ENCODE data around the gene CISD3.
A peak's percentile ranks its signal among the peaks of the same experiment; 100 is the strongest.

The CISD3 gene, protein sequence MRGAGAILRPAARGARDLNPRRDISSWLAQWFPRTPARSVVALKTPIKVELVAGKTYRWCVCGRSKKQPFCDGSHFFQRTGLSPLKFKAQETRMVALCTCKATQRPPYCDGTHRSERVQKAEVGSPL

DNA sequence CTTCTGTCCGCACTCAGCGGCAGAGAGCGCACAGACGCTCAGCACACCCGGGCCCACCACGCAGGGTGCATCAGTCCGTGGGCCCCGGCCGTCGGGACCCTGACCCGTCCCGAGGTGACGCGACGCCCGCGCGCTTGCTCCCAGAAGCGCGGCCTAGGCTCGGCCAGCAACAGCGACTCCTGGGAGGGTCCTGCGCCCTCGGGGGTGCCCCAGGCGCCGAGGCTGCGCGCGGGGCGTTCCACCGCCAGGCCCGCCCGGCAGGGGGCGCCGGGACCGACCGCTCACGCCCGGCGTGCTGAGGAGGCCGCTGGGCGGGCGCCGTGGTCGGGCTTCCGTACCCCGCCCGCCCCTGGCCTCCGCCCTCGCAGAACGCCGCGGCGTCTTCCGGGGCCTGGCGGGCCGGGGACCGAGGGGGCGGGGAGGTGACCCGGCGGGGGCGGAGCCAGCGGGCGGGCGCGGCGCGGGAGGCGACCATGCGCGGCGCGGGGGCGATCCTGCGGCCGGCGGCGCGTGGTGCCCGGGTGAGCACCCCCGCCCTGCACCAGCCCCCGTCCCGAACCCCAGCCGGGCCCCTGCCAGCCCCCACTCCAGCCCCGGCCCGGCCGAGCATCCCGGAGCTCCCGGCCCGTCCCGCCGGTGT, at the start of gene CISD3:
Gene CISD3 (plus strand): TSS at position 456 of the 640 bp plus-strand sequence. CDS start 18 bp downstream, at position 474.
- DNase-seq, result peak; percentile 86

DNA sequence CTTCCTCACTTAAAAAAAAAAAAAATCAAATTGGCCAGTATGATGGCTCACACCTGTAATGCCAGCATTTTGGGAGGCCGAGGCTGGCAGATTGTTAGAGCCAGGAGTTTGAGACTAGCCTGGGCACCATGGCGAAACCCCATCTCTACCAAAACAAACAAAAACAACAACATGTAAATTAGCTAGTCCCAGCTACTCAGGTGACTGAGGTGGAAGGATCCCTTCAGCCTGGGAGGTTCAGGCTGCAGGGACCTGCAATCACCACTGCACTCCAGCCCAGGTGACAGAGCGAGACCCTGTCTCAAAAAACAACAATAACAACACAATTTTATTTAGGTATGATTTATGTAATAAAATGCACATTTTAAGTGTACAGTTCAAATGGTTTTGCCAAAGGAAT, 49.0 kb upstream of the CISD3 start:
- no peak for DNase-seq

DNA sequence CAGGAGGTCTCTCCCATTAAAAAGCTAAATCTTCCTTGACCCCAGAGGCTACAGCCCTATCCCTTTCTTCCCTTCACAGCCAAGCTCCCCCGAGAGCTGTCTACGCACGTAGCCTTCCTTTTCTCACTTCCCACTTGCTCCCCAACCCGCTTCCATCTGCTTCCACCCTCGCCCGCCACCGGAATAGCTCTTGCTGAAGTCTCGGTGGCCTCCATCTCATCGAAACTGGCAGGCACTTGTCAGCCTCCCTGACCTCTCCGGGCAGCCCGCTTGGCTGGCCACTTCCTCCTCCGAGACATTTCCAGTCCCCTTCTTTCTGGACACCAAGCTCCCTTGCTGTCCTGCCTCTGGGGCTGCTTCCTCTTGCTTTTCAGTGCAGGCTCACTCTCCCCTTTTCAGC, 44.6 kb upstream of the CISD3 start:
- peak; percentile 44 for DNase-seq

DNA sequence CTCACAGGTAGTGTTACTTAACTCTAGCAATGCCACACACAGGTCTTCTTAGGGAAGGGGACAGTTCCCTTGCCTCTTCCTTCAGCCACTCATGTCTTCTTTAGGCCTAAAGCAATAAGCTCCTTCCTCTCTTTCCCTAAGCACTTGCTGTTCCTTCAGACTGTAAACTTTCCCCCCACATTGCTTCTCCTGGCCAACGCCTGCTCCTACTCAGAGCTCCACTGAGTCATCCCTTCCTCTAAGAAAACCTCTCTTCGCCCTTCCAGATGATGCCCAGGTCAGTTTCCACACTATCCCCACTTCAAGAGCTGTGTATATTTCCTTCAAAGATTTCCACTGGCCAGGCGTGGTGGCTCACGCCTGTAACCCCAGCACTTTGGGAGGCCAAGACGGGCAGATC, 42.9 kb upstream of the CISD3 start:
- DNase-seq, result no peak

DNA sequence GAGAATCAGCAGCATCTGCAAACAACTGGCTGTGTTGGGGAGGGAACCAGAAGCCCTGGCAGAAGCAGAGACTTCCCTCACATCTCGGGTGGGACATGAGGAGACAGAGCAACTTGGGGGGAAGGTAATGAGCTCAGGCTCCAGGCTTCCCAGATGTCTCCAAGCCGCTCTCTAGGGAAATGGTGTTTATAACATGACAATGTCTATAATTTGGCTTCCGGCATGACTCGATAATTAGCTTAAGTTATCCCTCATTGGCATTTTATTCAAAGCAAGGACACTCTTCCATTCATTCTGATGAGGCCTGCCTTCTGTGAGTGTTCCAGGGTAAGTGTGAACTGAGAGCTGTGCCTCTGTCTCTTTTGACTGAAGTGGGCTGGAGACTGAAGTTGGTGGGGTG, 39.8 kb upstream of the CISD3 start:
- no peak for DNase-seq

DNA sequence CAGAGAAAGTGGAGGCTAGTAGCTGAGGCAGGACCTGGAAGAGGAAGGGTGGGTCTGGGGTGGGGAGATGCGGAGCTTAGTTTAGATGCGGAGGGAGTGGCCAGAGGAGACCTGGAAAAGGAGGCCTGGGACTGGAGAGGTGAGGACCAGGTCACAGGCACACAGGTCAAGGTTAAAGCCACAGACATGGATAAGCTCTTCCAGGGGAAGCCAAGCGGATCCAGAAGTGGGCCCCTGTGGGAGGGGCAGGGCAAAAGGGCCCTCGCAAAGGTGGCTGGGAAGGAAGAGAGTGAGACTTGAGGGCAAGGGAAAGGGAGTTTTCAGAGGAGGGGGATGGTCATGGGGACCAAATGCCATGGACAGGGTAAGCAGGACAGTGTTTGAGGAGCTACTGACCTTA, 39.0 kb upstream of the CISD3 start:
- no peak for DNase-seq

DNA sequence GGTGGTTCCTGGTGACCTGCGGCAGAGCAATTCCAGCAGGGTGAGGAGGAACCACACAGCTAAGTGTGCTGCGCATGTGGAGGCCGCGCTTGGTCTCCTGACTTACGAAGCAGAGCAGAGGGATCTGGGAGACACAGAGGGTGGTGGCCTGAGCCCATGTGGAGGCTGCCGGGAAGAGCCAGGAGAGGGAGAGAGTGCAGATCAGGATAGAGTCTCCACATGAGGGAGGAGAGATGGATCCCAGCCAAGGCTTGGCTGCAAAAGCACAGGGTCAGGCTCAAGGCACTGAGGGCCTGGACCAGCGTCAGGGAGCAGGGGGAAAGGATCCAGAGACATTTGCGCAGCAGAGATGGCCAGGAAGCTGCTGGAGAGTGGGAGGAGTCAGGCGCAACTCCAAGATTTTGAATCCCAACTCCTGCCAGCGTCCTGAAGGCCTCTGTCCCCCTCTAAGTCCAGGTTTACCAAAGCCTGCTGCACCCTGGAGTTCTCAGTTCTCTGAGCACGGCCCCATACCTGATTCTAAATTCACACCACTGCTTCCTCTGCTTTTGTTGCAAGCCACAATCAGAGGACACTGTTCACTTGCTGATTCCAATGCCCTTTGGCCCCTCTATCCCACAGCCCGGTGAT, 36.3 kb upstream of the CISD3 start:
- peak; percentile 93 for DNase-seq

DNA sequence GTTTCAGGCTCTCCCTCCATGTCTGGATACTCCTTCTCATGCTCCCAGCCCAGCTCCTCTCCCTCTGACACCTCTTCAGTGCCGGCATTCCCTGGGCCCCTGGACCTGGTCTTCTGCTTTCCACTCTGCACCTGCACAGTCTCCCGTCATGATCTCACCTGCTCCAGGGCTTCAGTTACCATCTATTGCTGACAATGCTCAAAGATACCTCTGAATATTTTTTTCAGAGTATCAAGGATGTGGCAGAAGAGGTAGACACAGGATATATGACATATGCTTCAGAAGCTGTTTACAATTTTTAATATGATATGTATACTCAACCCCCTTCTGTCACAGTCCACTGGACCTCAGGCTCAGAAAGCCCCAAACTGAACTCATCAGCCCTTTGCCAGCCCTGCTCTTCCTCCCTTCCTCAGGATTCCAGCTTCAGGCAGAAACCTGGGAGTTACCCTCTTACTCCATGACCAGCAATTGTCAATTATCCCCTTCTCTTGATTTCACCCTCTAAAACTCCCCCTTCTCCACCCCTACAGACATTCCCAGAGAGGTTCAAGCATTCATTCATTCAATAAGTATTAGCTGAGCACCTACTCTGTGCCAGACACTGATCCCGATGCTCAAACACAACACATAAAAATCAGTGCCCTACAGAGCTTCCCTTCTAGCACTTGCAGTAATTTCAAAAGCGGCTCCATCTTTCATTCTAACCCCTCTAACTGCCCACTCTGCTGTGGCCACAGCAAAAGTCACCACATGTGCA, 32.9 kb upstream of the CISD3 start:
- DNase-seq, result no peak

DNA sequence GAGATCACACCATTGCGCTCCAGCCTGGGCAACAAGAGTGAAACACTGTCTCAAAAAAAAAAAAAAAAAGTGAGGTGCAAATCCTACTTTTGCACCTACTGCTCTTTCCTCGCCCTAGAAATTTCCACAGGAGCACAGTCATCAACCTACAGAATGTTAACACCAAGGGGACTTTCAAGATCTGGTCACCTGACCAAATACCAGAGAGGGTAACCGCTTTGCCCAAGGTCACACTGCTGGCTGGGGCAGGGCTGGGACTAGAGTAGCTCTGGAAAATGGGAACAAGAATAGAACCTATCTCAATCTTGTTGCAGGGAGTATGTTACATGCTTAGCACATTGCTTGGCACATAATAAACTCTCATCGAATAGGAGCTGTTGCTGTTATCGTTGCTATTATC, 31.4 kb upstream of the CISD3 start:
- DNase-seq, result no peak

DNA sequence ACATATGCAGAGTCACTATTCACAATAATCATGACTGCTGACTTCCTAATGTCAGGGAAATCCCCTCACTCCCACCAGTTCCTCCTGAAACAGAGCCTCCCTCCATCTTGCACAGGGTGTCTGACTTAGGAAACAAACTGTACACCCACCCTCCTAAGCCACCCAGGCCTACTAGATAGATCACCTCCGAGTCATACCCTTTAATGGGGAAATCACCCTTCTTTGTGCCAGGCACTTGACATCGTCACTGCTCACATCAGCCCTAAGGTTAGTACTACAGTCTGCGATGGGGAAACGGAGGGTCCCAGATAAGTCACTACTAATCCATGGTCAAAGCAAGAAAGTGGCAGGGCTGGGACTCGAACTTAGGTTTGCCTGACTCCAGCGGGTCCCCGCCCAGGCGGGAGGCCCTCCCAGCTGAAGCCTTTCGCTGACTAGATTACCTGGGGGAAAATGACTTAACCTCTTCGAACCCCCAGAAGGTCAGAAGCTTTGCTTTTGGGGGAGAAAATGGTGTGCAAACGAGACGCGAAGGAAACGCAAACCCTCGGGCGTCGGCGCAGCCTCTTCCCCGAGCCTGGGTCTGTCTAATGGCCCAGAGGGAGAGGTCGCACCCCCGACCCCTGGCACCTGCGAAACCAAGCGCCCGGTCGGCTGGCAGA, 28.5 kb upstream of the CISD3 start:
- no peak for DNase-seq

DNA sequence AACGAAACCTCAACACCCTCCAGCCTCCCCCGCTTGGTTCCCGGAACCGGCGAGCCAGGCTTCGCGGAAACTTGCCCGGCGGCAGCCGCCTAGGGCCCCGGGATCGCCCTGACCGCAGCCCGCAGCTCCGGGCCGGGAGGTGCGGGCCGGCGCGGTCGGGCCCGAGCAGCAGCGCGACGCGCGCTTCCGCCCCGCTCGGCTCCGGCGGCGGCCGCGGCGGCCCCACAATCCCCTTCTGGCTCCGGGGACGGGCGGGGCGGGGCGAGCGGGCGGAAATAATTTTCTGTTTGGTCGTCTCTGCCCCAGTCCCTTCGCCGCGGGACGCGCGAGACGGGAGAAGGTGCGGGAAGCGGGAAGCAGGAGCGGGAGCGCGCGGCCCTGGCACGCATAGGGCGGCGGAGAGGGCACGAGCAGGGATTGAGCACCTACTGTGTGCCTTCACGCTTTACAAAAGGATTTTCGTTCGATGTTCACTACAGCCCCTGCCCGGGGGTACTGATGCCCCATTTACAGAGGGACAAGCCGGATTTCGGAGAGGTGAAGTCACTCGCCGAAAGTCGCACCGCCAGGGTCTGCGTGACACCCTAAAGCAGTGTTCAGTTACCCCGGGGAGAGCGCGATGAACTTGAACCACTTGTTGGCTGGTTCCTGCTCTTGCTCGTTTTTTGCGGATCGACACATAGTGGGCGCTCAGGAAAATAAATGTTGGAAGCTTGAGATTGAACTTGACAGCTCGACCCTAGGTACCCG, 27.8 kb upstream of the CISD3 start:
- peak; percentile 94 for DNase-seq

DNA sequence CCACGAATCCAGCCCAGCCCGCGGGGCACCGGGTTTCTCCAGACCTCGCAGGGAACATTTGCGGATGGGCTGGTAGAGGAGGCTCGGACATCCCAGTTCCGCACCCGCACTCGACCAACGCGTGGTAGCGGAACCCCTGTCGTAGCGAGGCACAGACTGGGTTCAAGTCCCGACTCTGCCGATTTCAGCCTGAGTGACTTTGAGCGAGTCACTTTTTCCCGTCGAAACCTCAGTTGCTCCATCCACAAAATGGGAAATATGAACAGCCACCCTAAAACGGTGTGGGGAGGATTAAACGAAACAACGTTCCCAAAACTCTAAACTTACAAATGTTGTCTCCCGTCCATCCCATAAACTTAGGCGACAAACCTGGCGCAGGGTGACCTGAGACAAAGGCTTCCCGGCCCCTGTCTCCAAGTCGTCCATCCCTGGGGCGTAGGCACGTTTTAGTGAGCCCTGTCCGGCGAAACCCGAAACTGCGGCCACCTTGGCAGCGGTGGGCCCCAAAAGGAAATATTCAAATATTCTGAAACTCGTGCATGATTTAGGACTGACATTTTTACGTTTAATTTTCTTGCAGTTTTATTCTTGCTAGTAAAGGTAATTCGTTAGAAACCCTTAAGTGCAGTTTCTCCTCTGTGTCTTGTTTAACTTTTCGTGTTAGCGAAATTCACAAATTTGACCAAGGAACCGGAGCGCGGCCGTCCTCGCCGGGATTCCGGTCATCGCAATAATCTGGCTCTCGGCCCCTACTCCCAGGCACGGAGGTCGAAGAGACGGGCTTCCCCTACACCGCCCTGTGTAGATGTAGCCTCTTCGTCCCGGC, 27.0 kb upstream of the CISD3 start:
- DNase-seq, result no peak

DNA sequence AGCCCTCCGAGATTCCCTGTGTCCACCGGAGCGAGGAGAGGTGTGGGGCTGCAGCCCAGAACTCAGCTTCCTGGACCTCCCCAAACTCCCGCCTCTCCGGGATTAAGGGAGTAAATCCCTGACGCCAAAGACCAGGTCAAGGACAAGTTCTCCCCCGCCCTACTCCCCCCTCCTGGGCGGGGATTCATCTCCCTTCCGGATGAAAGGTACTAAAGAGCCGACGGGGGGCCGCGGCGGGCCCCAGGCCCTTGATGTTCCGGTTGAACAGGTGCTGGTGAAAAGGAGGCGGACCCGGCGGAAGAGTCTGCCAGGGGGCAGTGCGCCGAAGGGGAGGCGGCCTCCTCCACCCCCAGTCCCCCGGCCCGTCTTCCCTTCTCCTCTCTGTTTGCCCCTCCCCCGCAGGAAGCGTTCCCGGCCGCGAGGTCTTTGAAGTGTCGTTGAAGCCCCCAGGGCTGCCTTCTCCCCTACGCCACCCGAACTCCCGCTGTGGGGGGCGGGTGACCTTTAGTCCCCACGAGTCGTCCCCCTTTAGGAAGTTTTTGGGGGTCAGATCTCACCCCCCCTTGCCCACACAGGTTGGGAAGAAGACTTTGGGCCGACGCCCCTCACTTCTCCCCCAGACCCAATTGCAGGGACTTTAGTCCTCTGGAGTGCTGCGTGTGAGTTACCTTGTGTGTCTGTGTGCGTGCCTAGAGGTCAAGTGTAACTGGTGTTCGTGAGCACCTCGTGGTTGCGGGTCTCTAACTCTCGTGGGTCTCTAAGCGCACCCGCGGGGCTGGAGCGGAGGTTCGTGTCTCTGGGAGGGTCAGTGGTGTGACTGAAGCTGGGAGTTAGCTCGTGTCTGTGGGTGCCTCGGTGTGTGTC, 26.2 kb upstream of the CISD3 start:
- peak; percentile 72 for DNase-seq

DNA sequence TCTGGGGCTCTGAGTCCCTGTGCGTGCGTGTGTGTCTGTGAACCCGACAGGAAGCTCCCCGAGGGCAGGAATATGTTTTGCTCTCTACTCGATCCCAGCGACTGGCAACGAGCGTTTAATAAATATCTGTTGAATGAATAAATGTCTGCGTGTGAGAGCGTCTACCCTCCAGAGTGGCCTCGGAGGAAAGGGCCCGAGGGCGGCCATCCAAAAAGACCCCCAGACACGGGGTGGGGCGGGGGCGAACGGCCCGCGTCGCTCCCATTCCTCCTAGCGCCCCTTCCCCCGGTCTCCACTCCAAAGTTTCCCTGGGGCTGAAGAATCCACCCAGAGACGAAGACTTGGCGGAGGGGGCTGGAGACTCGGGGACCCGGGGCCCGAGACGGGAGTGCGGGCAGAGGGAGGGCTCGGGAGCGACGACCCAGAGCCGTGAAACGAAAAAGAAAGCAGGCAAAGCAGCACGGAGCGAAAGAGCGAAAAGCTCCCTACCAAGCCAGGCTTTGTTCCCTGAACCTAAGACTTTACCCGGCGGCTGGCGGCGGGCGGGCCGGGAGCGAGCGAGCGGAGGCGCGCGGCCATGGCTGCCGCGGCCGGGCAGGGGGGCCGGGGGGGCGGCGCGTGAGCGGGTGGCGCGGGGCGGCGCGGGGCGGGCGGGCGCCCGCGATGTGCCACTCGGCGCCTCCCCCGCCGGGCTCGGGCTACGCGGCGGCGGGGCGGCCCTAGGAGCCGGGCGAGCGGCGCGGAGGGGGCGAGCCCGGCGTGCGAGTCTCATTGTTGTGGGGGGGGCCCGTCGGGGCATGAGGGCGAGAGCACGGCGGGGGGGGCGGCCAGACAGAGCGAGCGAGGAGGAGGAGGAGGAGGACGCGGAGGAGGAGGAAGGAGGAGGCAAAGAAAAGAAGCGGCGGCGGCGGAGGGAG, 25.3 kb upstream of the CISD3 start, which contains the start of gene MLLT6:
Gene MLLT6 (plus strand): TSS at position 668 of the 917 bp plus-strand sequence. CDS start 360 bp downstream, outside the sequence.
- peak; percentile 86 for DNase-seq

DNA sequence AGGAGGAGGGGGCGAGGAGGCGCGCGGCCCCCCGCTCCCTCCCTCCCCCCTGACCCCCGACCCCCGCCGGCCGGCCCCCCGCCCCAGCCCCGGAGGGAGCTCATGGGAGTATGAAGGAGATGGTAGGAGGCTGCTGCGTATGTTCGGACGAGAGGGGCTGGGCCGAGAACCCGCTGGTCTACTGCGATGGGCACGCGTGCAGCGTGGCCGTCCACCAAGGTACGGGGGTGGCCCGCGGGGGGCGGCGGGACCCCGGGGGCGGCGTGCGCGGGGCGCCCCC, 24.7 kb upstream of the CISD3 start:
- no peak for DNase-seq

DNA sequence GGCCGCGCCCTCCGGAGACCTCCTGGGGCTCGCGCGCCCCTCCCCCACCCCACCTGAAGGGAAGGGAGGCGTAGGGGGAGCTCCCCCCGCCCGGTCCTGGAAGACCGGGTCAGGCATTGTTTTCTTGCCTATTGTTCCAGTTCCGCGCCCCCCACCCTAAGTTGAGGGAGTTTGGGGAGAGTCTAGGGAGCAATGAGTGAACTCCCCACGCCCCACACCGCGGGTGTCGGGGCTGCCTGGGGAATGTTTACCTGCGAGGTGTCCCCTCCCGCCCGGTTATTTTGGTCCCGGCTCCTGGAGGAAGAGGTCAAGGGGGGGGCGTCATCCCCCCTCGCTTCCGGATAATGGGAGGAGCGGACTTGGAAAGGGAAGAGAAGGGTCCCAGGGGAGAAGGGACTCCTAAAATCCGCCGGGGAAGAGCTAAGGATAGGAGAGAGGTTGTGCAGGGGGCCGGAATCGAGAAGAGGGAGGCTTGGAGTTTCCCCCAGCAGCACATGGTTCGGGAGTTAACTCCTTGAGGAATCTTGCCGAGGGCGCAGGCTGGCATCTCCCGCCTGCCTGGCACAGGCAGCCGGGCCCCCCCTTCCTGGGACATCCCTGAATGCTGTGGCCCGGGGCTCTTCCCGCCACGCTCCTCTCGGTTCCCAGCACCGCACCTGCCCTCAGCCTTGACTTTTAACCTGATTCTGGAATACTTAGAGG, 24.2 kb upstream of the CISD3 start:
- peak; percentile 63 for DNase-seq

DNA sequence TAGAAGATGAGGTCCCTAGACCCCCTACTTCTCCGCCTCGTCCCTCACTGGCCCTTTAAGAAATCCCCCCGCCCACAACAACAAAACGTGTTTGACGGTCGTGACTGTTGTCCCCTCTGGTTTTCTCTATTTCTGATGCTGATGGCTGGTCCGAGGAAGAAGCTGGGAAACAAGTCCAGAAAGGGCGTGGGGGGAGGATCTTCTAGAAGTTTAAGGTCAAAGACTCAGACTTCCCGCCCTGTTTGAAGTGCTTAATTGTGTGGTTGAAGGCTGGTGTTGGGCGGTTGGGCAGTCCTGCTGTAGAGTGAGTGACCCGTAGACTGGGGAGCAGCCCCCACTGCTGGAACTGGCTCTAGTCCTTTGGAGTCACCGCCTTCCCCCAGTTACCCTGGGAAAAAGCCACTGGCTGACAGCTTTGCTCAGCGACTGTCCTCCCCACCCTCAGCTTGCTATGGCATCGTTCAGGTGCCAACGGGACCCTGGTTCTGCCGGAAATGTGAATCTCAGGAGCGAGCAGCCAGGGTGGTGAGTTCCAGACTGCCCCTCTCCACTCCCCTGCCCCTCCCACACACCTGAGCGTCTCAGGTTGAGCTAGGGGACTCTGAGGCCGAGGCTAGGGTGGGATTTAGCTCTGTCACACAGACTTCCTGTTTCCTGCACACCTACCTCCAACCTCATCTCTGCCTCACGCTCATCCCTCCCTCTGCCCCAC, 23.5 kb upstream of the CISD3 start:
- no peak for DNase-seq

DNA sequence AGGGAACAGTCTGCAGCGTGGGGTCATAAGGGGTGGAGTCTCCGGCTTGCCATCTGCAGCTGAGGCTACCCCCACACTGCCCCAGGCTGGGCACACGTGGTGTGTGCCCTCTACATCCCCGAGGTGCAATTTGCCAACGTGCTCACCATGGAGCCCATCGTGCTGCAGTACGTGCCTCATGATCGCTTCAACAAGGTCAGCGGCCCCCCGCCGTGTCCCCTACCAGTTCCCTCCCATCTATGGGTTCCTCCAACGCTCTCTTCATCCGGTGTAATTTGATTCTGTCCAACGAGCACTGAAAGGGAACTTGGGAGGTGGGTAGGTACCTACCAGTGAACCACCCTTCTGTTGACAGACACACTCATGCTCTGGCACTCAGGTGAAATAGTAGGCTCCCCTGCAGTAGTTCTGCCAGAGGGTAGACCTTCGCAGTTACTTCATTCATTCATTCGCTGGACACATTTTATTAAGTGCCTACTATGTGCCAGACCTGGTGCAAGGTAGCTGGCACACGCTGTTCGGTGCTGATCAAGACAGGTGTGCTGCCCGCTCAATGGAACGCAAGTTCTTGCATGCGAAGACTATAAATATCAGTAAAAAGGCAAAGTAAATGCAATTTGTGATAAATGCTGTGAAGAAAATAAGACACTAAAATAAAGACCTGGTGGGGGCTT, 22.3 kb upstream of the CISD3 start:
- no peak for DNase-seq
